NCI-H128 (cell line): Measurements from ENCODE around the gene SHISA6.

ENCODE experiments used
- DNase-seq: peaks from one replicate; lab custom pipeline; 2025; ENCODE audit not compliant: unreplicated experiment; lab: John Stamatoyannopoulos, UW

Gene SHISA6

DNA sequence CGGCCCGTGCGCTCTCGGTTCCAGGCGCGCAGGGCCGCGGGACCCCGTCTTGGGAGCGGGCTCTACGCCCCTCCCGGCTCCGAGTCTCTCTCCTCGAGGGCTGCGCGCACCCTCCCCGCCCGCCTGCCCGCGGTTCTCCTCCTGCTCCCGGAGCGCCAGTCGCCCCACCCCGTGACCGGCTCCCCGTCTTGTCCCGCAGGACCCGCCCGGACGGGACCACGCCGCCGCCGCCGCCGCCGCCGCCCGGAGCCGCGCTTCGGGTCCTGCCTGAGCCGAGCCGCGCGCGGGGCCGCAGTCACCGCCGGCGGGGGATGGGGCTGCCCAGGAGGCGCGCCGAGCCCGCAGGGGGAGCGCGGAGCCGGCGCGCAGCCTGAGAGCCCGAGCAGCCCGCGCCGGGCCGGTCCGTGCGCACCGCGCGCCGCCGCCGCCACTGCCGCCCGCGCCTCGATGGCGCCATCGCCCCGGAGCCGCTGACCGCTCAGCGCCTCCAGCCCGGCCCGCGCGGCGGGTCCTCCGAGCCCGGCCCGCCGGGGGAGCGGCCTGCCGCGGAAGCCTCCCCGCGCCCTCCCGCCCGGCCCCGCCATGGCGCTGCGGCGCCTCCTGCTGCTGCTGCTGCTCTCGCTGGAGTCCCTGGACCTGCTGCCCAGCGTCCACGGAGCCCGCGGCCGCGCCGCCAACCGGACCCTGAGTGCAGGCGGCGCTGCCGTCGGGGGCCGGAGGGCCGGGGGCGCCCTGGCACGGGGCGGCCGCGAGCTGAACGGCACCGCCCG lies at the start of gene SHISA6:
Gene SHISA6 (plus strand): TSS at position 373 of the 770 bp plus-strand sequence.
- DNase-seq, result no peak

DNA sequence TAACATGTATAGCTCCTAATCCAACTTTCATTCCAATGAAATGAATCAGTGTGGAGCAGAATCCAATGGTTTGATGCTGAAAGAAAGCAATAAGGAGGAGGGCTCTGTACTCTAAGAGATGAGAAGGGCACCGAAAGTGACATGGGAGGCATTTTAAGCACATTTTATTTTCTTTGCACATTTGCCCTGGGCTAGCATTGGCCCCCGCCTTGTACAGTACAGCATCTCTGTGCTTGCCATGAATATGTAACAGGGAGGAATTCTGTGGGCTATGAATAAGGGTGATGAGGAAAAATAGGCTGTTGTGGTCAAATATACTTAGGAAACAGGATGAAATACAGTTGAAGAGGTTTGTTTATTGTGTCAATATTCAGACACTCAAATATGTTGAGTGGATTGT lies 45.2 kb upstream of the SHISA6 start:
- DNase-seq, result no peak

DNA sequence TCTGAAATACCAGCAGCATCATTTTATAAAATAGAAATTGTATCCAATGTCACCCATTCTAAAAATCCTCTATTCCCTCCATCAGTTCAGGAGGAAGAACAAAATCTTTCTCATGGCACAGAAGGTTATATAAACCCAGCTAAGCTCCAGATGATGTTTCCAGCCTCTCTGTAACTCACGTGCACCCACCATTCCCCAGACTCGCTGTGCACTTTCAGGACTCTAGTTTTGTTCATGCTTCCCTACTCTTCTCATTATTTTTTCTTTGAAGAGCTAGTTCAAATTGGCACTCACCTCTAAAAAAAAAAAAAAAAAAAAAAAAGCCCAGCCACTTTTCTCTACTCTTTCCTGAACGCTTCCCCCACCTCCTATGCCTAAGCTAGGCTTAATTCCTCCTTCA lies 36.0 kb upstream of the SHISA6 start:
- no peak for DNase-seq

DNA sequence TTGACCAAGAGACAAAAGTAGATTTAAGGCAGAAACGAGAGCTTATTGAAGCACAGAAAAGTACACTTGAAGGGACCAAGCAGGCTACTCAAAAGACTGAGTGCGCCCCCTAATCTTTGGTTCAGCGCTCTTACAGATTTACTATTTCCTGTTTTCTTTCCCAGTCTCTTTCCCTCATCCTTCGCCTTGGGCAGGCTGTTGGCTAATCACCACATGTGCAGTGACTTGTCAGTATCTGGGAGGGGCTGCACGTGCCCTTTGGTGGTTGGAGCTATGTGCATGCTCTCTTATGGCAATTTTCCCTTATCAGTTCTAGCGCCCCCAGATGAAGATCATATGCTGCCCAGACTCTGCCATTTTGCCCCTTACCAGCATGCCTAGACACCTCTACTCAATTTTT lies 35.4 kb upstream of the SHISA6 start:
- DNase-seq, result no peak

DNA sequence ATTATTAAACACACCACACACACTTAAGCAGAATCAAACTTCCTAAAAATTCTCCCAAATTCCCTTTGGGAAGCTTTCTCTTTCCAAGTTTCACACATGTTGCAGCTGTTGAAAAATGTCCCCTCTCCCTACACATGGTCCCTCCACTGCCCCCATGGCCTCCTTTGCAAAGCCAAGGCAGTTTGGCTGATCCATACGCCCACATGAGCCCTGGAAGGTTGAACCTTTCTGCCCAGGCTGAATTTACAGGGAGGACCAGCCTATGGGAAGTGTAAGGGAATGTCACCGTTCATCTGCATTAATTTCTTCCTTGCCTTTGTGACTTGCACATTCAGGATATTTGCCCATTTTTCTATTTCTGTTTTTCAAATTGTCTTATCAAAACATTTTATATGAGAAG lies 31.1 kb upstream of the SHISA6 start:
- no peak for DNase-seq

DNA sequence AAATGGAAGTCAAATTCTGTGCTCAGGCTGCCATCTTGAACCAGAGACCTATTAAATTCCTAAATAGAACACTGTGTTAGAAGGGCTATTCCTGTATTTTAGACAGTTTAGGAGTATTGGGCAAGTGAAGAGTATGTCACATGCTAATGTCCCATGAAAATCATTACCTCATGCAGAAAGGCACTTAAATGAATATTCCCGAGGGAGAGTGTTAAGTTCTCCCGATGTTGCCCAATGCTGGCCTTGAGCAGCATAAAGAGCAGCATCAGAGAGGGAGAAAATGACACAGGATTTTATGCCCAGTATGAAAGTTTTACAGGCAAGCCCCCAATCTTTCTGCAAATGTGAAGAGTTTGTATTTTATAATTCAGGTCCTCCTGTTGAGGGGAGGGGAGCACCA lies 28.2 kb upstream of the SHISA6 start:
- no peak for DNase-seq

DNA sequence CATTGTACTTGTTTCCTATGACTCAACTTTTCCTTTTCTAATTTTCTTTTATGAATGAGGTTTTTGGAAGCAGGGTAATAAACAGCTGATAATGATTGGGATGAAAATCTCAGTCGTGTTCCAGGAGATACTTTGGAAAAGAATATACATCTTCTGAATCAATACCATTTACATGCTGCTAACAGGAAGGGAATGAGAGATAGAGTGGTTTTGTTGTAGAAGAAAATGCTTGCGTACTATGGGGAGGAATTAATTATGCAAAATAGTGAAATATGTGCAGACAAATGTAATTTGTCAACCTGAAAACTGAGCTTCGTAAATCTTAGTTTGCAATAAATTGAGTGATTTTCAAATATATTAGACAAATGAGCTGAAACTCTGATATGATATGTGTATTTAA lies 24.0 kb upstream of the SHISA6 start:
- no peak for DNase-seq

DNA sequence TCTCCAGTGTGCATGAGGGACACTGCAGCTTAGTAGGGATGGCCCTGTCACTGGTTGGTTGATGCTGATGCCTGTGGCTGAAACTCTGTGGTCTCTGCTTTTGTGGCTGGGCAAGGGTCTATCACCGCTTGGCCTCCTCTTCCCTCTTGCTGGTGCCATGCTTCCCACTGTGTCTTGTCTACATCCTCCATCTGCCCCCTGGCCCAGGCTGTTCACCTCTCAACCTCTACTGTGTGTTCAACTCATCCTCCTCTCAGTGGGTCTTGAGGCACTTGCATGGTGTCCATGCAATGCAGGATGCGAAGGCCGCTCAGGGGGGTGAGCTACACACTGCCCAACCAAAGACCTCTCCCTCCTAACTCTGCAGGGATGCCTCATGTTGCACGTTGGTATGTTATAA lies 19.8 kb upstream of the SHISA6 start:
- DNase-seq, result no peak

DNA sequence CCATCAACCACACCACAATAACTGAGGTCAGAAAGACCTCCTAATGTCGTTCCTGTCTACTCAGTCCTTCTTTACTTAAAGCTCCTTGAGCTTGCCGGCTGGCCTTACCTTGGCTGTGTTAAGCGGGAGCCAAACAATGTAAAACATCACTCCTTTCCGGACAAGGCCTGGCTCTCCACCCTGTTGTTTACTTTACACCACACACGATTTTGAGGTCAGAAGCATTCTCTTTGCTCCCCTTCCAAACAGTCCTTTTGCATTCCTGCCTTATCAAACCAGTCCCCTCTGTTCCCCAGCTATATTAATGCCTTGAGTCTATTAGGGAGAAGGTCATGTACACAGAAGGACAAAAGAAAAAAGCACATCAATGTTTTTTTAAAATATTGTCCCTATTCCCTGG lies 19.3 kb upstream of the SHISA6 start:
- no peak for DNase-seq

DNA sequence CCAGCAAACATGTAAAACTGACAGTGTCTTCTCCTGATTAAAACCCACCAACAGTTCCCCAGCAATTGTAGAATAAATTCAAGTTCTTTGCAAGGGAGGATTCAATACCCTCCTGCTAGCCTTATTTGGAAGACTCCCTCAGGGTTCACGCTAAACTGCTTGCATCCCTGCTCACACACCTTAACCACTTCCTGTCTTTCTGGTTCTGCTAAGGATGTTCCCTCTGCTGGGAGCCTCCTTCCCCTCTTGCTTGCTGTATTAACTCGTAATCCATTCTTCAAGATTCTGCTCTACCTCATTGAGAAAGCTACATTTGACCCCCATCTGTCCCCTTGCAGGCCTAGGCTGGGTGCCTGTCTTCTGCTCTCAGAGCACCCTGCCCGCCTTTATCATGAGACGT lies 2.3 kb upstream of the SHISA6 start:
- DNase-seq, result no peak

DNA sequence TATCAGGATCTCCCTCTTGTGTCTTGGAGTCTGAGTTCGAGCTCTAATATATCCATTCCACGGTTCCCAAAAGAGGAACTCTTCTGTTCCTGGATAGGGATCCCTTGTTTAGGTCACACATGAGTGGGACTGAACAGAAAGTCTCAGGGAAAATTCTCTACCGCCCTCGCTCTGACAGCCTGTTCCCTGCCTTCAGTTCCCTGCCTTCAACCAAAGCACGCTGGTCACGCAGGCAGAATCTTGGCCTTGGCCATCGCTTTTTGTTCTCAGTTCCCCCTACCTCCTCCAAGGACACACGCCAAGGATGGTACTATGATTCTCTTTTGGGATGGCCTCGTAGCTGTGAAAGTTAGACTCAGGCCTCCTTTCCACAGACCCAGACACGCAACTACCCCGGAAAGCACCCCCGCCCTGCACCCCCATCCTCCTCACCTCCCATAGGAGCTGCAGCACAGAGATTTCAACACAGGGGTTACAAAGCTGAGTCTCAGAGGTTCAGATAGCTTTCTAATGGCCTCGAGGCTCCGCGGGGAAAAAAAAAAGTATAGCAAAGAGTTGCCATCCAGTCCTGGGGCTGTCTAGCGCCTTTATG lies 1.5 kb upstream of the SHISA6 start:
- DNase-seq, result no peak

DNA sequence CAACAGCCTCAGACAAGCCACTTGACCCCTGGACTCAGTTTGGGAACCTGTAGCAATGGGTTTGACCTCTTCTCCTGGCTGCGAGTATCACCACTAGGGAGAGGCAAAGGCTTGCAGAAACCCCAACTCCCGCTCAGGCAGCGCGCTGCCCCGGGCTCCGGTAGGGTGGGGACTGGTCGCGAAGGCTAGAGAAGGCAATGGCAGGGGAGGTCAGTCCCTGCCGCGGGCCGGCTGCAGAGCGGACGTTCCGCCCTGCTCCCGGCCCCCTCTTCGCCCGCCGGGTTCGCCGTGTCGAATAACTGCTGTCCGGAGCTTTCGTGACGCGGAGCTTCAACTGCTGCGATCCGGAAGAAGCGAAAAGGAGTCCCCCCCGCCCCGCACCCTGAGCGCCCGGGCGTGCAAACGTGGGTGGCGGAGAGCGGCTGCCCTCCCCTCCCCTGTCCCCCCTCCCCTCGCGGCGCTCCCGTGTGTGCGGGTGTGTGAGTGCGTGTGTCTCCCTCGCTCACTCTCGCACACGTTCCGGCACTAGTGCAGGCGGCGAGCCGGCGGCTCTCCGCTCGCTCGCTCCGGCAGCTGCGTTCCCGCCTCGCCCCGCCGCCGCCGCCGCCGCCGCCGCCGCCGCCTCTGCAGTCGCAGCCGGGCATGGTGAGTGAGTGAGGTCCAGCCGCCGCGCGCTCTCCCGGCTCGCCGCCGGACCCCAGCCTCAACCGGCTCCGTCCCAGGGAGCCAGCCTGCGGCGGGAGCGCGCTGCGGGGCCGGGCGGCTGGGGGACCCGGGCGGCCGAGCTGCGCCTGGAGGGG lies 772 bp upstream of the SHISA6 start:
- no peak for DNase-seq

DNA sequence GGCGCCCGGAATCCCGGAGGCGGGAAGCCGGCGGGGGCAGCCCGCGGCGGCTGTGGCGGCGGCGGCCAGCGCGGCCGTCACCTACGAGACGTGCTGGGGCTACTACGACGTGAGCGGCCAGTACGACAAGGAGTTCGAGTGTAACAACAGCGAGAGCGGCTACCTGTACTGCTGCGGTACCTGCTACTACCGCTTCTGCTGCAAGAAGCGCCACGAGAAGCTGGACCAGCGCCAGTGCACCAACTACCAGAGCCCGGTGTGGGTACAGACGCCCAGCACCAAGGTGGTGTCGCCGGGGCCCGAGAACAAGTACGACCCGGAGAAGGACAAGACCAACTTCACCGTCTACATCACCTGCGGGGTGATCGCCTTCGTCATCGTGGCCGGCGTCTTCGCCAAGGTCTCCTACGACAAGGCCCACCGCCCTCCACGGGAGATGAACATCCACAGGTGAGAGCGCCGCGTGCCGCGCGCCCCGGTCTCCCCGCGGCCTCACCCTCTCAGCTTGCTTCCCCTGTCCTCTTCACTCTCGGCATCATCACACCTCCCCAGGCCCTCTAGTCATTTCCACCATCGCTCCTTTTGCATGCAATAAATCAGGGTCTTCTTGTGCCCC lies 706 bp downstream of the SHISA6 start:
- DNase-seq, result no peak

DNA sequence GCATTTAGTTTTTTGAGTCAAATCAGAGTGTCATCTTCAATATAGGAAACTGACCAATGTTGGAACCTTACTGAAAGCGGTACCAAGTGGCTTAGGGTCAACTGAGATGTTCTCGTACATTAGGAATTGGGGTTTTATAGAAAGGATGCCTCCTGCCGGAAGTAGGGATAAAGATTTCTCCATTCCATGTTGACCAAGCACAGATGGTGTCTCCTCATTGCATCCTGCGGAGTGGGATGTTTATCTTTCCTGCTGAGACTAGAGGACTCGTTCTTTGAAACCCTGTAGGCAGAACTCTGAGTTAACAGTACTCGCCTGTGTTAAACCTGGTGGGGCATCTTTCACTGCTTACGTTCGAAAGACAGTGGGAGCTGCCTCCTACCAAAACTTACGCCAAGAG lies 1.4 kb downstream of the SHISA6 start:
- DNase-seq, result no peak

DNA sequence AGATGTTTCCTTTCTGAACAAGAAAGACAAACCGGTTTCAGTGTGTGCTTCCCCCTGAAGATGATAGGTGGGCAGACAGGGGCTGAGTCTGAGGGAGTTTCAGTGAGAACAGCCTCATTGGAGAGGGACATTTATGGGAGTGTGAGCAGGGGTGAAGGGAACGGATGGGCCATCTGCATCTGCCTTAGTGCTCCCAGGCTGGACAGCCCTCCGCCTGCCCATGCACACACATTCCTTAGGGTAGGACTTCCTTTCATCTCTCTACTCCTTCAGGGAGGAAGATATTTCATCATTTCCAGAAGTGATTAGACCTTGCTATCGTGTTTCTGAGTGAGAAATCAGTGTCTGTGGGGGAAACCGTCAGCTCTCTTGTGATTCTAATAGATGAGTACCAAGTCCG lies 3.8 kb downstream of the SHISA6 start:
- DNase-seq, result no peak

DNA sequence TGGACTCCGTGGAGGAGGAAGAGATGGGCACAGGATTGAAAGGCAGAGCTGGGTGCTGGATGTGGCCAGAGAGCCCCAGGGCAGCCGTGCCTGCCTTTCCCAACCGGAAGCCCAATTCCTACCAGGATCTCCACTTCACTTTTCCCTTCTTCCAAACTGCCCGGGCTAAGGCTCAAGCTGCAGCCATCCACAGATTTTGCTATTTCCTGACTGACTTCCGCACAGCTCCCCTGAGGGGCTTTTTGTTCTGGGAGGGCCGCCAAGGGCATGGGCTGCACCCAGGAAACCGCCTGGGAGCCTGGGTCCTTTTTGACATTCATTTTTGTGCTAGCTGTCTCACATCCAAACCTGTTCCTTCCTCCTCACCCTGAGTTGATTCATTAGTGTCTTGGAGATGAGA lies 4.2 kb downstream of the SHISA6 start:
- DNase-seq, result no peak

DNA sequence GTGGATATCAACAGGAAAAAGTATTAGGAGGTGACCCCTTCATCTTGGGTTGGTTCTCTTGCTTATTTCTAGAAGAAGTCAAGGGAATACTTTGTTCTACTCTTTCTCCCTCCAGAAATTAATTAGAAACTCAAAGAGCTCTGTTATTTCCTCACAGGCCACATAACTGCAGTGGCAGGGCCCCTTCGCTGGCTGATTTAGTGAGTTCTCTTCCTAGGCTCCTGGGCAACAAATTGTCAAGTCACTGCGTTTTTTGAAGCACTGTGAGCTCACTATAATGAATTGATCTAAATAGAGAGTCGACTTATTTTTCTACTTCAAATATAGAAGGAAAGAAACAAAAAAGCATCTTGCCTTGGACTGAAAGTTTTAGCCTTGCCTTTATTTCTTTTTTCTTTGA lies 4.8 kb downstream of the SHISA6 start:
- DNase-seq, result no peak

DNA sequence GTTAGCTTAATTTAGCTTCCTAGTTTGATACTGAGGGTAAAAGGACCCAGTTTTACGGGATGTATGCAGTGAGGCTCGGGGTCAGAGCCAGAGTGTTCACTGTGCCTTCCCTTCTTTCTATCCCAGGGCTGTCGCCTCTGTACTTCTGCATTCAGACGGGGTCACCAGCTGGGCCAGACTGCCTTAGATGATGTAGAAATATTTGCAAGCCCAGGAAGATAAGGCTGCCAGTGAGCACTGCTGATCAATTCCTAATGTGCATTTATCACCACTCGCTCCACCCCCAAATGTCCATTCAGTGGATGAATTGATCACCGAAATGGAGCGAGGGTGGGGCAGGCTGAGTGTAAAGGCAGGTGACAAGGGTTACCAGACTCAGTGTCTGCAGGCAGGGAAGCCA lies 9.1 kb downstream of the SHISA6 start:
- no peak for DNase-seq

DNA sequence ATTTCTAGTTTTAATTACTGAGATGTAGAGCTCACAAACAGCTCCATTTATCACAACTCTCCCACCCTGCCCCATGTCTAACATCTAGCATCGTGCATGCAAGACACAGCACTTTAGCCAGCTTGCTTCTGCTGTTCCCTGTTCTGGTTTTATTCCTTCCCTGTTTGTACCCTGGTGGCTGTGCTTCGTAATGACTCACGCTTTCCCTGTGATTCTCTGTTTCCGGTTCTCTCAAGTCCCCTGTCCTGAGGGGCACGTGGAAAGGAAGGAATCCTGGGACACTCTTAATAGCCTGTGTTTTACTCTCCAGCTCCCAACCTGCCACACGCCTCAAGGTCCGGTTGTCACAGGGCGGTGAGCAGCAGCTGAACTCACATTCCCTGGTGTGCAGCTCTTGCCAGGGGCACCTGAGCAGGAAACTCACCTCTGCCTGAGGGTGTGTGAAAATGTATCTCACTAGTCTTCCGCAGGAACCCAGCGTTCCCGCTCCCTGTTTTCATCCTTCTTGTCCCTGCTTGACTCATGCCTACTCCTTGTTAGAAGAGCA lies 10.6 kb downstream of the SHISA6 start:
- no peak for DNase-seq

DNA sequence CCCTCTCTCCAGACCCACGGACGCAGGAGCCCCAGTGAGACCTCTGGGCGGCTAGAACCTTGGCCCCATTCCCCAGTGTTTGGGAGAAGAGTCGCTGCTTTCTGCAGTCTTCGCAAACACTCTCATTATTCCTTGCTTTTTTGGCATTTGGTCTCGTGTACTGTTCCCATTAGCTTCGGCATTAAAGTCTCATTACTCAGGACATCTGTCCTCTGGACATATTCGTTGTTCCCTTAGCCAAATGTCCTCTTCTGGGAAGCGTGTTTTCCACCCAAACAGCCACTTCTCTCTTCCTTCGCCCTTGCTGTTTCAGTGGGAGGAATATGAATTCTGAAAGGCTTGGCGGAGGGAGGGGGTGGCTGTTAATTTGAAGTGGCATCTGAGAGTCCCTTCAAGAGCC lies 11.1 kb downstream of the SHISA6 start:
- no peak for DNase-seq

DNA sequence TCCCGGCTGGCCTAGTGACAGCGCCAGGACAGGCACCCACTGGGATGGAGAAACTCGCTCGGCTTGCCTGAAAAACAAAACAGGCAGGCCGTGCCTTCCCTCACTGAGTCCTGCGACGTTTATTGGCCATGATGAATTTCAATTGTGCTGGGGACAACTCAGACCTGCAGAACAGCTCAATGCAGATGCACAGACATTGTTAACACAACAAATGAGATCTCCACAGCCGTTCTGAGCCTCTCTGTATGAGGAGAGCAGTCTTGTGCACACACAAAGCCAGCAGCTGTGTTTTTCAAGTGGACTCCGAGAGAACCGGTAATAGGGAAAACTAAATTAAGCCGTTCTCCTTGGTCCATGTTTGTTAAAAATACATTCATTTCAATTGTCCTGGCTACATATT lies 15.9 kb downstream of the SHISA6 start:
- no peak for DNase-seq
